Measurements from ENCODE around the gene PPP1R14B.

The PPP1R14B gene

GRCh38 chr11:64291752-64292459 lies 45.2 kb upstream of the PPP1R14B start:
- H3K4me3 ChIP-seq (ENCODE audit: low read depth, low read length): no peak overlapping the region
- TF ChIP-seq, protein P1, sequence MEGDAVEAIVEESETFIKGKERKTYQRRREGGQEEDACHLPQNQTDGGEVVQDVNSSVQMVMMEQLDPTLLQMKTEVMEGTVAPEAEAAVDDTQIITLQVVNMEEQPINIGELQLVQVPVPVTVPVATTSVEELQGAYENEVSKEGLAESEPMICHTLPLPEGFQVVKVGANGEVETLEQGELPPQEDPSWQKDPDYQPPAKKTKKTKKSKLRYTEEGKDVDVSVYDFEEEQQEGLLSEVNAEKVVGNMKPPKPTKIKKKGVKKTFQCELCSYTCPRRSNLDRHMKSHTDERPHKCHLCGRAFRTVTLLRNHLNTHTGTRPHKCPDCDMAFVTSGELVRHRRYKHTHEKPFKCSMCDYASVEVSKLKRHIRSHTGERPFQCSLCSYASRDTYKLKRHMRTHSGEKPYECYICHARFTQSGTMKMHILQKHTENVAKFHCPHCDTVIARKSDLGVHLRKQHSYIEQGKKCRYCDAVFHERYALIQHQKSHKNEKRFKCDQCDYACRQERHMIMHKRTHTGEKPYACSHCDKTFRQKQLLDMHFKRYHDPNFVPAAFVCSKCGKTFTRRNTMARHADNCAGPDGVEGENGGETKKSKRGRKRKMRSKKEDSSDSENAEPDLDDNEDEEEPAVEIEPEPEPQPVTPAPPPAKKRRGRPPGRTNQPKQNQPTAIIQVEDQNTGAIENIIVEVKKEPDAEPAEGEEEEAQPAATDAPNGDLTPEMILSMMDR (IDR thresholded peaks at IDR 0.05; ENCODE audit: low read depth, low read length, missing control alignments): no peak
- no peak for DNase-seq (ENCODE audit: low read depth)

GRCh38 chr11:64291262-64291751 lies 44.6 kb upstream of the PPP1R14B start, which contains the start of gene KCNK4:
KCNK4 (plus strand) TSS chr11:64291302; CDS start chr11:64293019, 1,717 bp downstream.
- H3K4me3 ChIP-seq (ENCODE audit: low read depth, low read length): no peak within 1 kb of the TSS
- DNase-seq (ENCODE audit: low read depth): no peak
- in situ Hi-C loops (cut with HindIII; ENCODE audit: low sequenced_read_pairs): no loop called here

More at GRCh38 chr11:64291752-64292459, 45.2 kb upstream of the PPP1R14B start:
- in situ Hi-C loops (cut with HindIII; ENCODE audit: low sequenced_read_pairs): no loop called here

DNA sequence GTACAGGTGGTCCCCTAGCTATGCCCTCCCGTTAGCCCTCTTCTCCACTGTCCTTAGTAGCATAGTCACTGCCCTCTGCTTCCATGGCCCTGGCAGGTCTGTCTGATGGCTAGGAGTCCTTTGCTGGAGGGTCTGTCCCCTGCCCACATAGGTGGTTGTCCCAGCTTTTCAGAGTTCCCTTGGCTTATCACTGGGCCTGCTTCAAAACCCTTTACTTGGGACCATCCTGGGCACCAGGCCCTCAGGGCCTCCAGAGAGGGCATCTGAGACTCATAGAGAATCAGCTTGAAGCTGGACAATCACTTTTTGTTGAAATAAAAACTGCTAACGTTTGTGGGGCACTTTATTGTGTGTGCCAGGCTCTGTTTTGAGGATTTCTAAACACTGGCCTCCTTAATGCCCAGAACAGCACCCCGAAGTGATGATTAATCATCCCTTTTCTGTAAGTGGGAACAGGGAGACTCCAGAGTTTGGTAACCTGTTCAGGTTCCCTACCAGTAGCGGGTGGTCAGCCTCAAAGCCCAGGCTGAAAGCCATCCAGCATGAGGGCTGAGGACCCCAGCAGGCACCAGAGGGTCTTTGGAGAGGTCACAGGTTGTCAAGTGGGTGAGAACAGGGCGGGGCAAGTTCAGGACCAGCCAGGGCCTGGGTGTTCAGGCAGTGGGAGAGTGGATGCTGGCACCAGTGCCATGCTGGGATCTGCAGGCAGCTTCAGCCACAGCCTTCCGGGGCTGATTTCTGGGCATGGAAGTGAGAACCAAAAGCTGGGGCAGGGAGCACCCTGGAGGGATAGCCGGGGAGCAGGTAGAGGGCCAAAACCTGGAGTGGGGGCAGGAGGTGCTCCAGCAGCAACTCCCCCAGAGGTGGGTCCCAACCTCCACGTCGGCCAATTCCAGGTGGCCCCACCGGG lies 43.9 kb upstream of the PPP1R14B start:
- no peak overlapping the region for H3K4me3 ChIP-seq (ENCODE audit: low read depth, low read length)
- in situ Hi-C loops (cut with HindIII; ENCODE audit: low sequenced_read_pairs): no loop called here
- DNase-seq (ENCODE audit: low read depth): no peak
- TF ChIP-seq, protein P1 (IDR thresholded peaks at IDR 0.05; ENCODE audit: low read depth, low read length, missing control alignments): no peak

More at GRCh38 chr11:64291262-64291751, 44.6 kb upstream of the PPP1R14B start, which contains the start of gene KCNK4:
- TF ChIP-seq, protein P1 (IDR thresholded peaks at IDR 0.05; ENCODE audit: low read depth, low read length, missing control alignments): no peak

DNA sequence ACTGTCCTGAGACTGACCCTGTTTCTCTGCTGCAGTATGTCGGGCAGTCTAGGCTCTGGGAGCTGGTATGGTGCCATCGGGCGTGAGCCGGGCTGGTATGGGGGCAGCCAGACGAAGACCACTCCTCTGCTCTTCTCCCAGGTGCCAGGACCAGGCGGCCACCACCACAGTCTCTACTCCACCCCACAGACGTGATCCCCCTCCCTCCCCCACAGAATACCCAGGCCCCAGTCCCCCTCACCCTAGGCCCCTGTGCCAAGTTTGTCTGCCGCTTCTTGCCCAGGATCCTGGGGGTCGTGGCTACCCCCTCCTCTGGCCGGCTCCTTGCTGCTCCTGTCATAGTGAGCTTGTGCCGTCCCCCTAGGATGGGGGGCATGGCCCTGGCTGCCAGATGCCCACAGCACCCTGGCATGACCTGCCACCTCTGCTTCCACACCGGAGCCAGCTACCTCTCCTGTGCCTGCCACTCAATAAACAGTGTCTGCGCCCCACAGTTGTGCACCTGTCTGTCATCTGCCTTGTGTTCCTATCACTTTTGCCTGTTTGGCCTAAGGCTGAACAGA lies 42.3 kb upstream of the PPP1R14B start:
- in situ Hi-C loops (cut with HindIII; ENCODE audit: low sequenced_read_pairs): no loop called here
- no peak for DNase-seq (ENCODE audit: low read depth)
- H3K4me3 ChIP-seq (ENCODE audit: low read depth, low read length): no peak overlapping the region
- TF ChIP-seq, protein P1 (IDR thresholded peaks at IDR 0.05; ENCODE audit: low read depth, low read length, missing control alignments): no peak

GRCh38 chr11:64288353-64288750 lies 41.6 kb upstream of the PPP1R14B start:
- no peak for DNase-seq (ENCODE audit: low read depth)
- TF ChIP-seq, protein P1 (IDR thresholded peaks at IDR 0.05; ENCODE audit: low read depth, low read length, missing control alignments): no peak
- in situ Hi-C loops (cut with HindIII; ENCODE audit: low sequenced_read_pairs): no loop called here
- H3K4me3 ChIP-seq (ENCODE audit: low read depth, low read length): no peak overlapping the region

All from astrocyte of the cerebellum (primary cell).